Measurements from ENCODE around the gene MRPL38.

The MRPL38 gene

DNA sequence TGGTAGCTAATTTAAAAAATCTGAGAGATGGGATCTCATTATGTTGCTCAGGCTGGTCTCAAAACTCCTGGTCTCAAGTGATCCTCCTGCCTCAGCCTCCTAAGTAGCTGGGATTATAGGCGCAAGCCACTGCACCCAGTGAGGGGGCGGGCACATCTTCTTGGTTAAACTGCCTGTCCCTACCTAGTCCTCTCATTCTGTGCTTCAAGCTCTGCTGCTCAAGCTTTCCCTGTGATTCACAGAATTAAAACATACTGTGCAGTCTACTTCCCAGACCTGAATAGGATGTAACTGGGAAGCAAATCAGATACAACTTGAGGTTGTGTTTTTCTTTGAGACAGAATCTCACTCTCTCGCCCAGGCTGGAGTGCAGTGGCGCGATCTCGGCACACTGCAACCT lies 2.3 kb downstream of the MRPL38 start:
- no peak overlapping the region for H3K4me3 ChIP-seq
- TF ChIP-seq, protein P1, sequence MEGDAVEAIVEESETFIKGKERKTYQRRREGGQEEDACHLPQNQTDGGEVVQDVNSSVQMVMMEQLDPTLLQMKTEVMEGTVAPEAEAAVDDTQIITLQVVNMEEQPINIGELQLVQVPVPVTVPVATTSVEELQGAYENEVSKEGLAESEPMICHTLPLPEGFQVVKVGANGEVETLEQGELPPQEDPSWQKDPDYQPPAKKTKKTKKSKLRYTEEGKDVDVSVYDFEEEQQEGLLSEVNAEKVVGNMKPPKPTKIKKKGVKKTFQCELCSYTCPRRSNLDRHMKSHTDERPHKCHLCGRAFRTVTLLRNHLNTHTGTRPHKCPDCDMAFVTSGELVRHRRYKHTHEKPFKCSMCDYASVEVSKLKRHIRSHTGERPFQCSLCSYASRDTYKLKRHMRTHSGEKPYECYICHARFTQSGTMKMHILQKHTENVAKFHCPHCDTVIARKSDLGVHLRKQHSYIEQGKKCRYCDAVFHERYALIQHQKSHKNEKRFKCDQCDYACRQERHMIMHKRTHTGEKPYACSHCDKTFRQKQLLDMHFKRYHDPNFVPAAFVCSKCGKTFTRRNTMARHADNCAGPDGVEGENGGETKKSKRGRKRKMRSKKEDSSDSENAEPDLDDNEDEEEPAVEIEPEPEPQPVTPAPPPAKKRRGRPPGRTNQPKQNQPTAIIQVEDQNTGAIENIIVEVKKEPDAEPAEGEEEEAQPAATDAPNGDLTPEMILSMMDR (IDR thresholded peaks at IDR 0.05), result no peak
- DNase-seq (ENCODE audit: low spot score), result no peak
- no peak overlapping the region for H3K27ac ChIP-seq

DNA sequence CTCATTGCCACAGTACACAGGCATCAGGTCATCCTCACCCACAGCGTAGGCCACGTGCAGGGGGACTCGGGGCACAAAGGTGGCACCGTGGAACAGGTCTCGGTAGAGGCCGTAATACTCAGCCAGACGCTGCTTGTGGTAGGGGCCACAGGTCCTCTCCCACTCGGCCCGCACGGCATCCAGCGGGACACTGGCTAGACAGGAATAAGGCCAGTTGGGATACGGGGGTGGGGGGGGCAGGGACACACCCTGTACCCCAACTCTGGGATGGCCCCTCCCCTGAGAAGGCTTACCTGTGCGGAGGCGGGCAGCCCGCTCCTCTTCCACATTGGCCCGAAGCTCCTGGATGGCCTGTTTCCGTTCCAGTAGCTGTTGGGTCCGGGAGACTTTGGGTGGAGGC lies 3.0 kb downstream of the MRPL38 start:
- Histone ChIP-seq H3K4me3 (no peak overlapping the region), H3K27ac (no peak overlapping the region)
- TF ChIP-seq, protein P1 (IDR thresholded peaks at IDR 0.05), result no peak
- DNase-seq (ENCODE audit: low spot score), result no peak

DNA sequence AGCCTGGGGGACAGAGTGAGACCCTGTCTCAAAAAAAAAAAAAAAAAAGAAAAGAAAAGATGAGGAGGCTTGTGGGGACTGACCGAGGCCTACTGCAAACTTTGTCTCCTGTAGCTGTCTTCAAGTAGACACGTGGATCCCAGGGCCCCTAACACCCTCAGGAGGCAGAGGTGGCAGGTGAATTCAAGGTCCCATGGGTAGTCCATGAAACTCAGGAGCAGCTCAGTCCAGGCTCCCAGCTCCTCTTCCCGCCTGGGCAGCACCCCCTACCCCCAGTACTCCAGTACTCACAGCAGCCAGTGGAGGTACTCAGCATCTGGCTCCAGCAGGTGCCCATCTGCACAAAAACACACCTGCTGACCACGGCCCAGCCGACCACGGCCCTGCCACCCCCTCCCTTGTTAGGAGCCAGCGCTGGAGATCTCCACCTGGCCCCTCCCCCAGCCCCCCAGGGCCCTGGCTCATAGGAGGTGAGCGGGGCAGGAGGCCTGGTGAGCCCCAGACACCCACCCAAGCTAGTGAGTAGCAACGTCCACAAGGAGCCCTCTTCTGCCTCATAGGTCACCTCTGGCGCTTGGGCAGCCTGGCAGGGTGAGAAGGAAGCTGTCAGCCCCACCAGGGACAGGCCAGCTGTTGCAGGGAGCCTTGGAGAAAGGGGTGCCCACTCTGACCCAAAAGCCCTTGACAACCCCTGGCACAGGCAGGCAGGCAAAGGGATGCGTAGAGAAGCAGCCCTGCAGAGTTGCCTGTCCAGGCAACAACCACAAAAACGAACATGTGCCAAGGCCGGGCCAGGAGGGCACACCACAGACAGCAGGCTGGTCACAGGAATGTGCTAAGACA lies 3.8 kb downstream of the MRPL38 start:
- H3K4me3 ChIP-seq, result no peak overlapping the region
- TF ChIP-seq, protein P1 (IDR thresholded peaks at IDR 0.05), result no peak
- no peak overlapping the region for H3K27ac ChIP-seq
- DNase-seq (ENCODE audit: low spot score), result no peak

DNA sequence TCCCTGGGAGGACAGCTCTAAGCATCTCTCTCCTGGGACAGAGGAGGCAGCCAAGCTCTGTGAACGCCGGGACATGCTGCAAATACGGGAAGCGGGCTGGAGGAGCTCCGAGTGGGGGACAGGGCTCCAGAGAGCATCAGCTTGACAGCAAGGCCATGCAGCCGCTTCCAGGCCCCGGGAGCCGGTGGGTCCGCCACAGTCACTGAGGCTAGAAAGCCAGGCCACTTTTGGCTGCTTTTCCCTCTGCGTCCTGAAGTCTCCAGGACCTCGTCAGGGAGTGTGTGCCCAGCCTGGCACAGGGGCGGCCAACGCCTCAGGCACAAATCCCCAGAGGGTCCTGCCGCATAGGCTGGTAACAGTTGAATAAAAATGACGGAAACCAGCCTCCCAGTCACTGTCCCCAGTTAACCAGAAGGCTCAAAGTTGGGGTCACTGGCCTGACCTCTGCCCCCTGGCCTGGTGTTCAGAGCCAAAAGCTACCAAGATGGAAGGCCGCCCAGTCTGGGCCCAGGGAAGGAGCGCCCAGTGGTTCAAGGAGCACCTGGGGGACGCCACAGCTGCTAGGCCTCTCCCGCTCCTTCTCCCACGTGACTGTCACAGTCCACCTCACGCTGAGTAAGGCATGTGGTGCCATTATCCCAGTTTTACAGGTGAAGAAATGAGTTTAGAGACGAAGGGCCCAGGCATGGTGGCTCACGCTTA lies 4.8 kb downstream of the MRPL38 start:
- TF ChIP-seq, protein P1 (IDR thresholded peaks at IDR 0.05), result no peak
- Histone ChIP-seq H3K27ac (no peak overlapping the region), H3K4me3 (no peak overlapping the region)
- no peak for DNase-seq (ENCODE audit: low spot score)

DNA sequence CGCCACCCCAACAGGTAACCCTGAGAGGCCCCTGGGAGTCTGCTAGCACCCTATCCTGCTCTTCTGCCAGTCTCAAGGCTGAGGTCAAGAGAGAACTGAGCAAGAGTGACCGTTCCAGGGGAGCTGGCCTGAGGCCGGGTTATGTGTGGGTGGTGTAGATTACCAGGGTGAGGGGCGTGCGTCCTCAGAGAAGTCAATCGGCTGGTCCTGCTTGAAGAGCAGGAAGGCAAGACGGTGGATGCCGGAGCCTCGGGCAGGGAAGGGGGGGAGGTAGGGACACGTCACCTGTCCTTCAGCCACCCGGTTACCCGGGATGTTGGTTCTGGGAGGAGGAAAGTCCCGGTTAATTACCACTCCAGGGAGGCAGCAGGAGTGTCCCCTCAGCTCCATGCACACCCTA lies 5.3 kb downstream of the MRPL38 start:
- H3K27ac ChIP-seq, result no peak overlapping the region
- H3K4me3 ChIP-seq, result no peak overlapping the region
- DNase-seq (ENCODE audit: low spot score), result no peak
- TF ChIP-seq, protein P1 (IDR thresholded peaks at IDR 0.05), result no peak

DNA sequence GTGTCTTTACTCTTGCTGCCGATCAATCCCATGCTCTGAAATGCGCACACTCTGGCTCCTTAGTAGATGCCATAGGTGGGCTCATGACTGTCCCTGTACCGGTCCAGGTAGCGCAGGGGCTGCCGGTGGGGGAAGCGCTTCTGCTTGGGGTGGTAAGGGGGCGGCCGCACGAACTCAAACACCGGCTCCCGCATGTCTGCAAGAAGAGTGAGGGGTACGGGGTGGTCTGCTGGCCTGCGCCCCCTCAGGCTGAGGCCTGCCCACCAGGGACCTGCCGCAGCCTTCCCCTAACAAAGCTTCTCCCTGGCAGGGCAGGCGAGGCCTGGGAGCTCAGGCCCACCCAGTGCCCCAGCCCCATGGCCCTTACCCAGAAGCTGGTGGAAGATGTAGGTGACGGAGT lies 5.9 kb downstream of the MRPL38 start:
- DNase-seq (ENCODE audit: low spot score), result no peak
- H3K4me3 ChIP-seq, result no peak overlapping the region

More for the DNA sequence above, 5.9 kb downstream of the MRPL38 start:
- no peak overlapping the region for H3K27ac ChIP-seq
- TF ChIP-seq, protein P1 (IDR thresholded peaks at IDR 0.05), result no peak
